Kidney epithelial cell (primary cell): ENCODE data around the gene QSOX2. TPM values are rescaled to one million over a fixed set of nuclear protein-coding genes. Genes with fewer than 3 reads are reported as not detected.
A peak's percentile ranks its signal among the peaks of the same experiment; 100 is the strongest.

Experiments
- DNase-seq: peaks from one replicate; pipeline ENCODE4 v3.0.0-alpha.2; 2010; ENCODE audit warnings: low read depth
- H3K27me3 ChIP-seq: 2 replicates; pipeline ENCODE4 v1.6.0; 2011; ENCODE audit warnings: low read length; ENCODE audit not compliant: control insufficient read depth, insufficient read depth
- H3K36me3 ChIP-seq: 2 replicates; pipeline ENCODE4 v1.5.1; 2011; ENCODE audit warnings: low read length; ENCODE audit not compliant: control insufficient read depth, insufficient read depth
- H3K4me3 ChIP-seq: 2 replicates; pipeline ENCODE4 v1.5.1; 2011; ENCODE audit warnings: low read depth, mild to moderate bottlenecking, control low read depth, low read length
- total RNA-seq: library from RNA; depleted of rRNA; stranded (reverse); fragments of >200 nt; gene quantifications from 2 replicates; pipeline ENCODE4 v1.2.3, GENCODE V29; 2015
- TF ChIP-seq, protein P1 (sequence below): IDR thresholded peaks from 2 replicates; pipeline ENCODE4 v1.5.1; 2011; ENCODE audit warnings: mild to moderate bottlenecking, moderate library complexity, low read length, control low read depth, inconsistent platforms; ENCODE audit not compliant: insufficient read depth, poor library complexity, severe bottlenecking

The QSOX2 gene, protein sequence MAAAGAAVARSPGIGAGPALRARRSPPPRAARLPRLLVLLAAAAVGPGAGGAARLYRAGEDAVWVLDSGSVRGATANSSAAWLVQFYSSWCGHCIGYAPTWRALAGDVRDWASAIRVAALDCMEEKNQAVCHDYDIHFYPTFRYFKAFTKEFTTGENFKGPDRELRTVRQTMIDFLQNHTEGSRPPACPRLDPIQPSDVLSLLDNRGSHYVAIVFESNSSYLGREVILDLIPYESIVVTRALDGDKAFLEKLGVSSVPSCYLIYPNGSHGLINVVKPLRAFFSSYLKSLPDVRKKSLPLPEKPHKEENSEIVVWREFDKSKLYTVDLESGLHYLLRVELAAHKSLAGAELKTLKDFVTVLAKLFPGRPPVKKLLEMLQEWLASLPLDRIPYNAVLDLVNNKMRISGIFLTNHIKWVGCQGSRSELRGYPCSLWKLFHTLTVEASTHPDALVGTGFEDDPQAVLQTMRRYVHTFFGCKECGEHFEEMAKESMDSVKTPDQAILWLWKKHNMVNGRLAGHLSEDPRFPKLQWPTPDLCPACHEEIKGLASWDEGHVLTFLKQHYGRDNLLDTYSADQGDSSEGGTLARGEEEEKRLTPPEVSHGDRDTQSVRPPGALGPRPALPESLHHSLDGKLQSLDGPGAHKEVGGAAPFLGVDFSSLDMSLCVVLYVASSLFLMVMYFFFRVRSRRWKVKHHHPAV
- total RNA-seq, result 17.3 and 19.2 TPM in 2 replicates

DNA sequence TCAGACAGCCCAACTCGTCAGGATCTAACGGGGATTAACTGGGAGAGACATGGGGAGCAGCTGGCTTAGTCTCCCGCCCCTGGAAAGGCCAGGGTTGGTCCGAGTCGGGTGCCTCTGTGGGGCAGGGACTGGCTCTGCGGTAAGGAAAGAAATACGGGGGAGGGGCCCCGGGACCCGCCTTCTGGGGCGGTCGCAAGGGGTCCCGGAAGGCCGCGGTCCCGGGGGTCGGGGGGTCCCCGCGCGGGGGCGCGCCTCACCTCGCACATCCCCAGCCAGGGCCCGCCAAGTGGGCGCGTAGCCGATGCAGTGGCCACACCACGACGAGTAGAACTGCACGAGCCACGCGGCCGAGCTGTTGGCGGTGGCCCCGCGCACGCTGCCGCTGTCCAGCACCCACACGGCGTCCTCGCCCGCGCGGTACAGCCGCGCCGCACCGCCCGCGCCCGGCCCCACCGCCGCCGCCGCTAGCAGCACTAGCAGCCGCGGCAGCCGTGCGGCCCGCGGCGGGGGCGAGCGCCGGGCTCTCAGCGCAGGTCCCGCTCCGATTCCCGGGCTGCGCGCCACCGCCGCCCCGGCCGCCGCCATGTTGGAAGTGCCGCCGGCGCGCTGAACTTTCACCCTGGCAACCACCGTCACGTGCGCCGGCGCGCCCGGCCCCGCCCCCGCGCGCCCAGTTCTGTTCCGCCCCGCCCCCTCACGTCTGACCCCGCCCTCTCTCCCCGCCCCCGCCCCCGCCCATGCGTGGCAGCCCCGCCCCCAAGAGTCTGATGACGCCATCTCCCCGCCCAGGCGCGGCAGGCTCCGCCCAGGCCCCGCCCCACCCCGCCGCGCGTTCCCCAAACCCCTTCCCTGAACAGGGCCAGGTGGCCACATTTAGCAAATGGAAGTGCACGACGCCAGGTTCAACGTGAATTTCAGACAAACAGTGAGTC is at the start of gene QSOX2:
Gene QSOX2, minus strand, starts transcription at position 594 of the 932 bp plus-strand sequence. Its CDS starts 9 bp downstream, at position 585.
- no peak for DNase-seq
- H3K27me3 ChIP-seq, result peaks cover 29% of the 10 kb centered on the region
- peak within 1 kb of the TSS; percentile 69 for H3K4me3 ChIP-seq
- TF ChIP-seq, protein P1, sequence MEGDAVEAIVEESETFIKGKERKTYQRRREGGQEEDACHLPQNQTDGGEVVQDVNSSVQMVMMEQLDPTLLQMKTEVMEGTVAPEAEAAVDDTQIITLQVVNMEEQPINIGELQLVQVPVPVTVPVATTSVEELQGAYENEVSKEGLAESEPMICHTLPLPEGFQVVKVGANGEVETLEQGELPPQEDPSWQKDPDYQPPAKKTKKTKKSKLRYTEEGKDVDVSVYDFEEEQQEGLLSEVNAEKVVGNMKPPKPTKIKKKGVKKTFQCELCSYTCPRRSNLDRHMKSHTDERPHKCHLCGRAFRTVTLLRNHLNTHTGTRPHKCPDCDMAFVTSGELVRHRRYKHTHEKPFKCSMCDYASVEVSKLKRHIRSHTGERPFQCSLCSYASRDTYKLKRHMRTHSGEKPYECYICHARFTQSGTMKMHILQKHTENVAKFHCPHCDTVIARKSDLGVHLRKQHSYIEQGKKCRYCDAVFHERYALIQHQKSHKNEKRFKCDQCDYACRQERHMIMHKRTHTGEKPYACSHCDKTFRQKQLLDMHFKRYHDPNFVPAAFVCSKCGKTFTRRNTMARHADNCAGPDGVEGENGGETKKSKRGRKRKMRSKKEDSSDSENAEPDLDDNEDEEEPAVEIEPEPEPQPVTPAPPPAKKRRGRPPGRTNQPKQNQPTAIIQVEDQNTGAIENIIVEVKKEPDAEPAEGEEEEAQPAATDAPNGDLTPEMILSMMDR, result no peak
- no peaks in the 10 kb centered on the region for H3K36me3 ChIP-seq

DNA sequence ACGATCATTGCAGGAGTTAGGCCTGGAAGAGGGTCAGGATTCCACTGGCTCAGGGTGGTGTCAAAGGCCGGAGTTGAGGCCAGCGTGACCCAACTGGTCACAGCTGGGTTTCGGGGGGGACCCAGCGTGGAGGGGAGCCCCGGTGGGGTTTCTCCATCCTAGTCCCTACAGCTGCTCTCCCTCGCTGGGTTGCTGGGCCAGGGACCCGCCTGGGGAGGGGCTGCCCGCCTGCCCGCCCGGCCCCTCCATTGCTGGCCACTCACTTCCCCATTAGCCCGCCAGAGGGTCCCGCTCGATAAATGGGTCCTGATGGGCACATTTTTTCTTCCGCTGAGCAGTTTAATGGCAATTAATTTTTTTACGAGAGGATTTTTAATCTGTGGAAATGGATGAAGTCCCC is 49.4 kb upstream of the QSOX2 start:
- DNase-seq, result no peak
- Histone ChIP-seq H3K36me3 (no peaks in the 10 kb centered on the region), H3K4me3 (no peak overlapping the region), H3K27me3 (peaks cover 41% of the 10 kb centered on the region)
- TF ChIP-seq, protein P1, result no peak

DNA sequence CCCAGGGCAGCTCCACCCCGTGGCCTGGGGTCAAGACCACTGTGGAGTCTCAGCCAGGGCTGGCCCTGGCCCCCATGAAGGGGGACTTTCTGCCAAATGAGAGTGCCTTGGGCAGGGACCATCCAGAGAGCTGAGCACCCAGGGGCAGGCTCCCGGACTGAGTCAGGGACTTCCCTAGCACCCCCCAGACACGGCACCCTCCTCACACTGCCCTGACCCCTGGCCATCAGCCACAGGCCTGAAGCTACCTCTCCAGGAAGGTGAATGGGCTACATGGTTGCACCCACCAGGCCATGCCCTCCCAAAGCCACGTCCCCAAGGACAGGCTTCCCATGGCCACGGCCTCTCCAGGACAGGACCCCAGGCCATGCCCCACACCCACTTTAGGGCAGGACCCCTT is 48.8 kb upstream of the QSOX2 start:
- Histone ChIP-seq H3K4me3 (no peak overlapping the region), H3K36me3 (no peaks in the 10 kb centered on the region), H3K27me3 (peaks cover 37% of the 10 kb centered on the region)
- TF ChIP-seq, protein P1, result no peak
- DNase-seq, result no peak

DNA sequence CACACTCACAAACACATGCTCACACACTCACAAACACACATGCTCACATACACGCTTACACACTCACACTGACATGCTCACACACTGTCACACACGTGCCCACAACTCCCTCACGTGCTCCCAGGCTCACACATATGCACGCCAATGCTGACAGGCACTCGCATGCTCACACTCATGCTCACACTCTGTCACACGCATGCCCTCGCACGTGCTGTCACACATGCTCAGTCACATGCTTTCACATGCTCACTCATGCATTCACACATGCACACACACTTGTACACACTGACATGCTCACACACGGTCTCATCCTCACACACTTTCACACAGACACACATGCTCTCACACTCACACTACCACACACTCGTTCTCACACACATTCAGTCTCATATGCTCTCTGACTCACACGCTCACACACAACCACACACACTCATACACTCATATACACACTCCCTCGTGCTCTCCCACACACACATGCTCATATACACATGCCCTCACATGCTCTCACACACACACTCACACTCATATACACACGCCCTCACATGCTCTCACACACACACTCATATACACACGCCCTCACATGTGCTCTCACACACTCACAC is 48.0 kb upstream of the QSOX2 start:
- H3K36me3 ChIP-seq, result no peaks in the 10 kb centered on the region
- H3K27me3 ChIP-seq, result peaks cover 37% of the 10 kb centered on the region
- no peak for DNase-seq
- TF ChIP-seq, protein P1, result no peak
- no peak overlapping the region for H3K4me3 ChIP-seq

DNA sequence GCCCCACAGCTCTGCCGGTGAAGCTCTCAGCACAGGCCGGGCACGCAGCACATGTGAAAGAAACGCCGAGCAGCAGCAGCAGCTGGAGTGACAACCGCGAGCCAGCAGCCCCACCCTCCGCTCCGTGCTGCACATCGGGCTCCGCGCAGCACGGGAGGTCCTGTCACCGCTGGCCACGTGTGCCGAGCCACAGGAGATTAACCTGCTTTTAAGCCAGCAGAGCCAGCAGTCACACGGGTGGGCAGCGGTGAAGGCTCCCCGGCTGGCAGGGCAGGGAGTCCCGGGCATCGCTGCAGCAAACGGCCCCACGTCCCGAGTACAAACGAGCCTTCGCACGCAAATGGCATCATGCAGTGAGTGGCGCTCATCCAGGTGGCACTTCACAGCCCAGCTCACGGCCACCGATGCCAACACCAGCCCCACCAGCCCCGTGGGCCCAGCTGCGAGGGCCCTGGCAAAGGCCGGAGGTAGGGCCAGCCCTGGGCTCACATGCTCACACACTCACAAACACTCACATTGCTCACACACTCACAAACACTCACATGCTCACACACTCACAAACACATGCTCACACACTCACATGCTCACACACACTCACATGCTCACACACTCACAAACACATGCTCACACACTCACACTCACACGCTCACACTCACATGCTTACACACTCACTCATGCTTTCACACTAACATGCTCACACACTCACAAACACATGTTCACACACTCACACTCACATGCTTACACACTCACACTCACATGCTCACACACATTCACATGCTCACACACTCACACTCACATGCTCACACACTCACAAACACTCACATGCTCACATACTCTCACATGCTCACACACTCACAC is 47.2 kb upstream of the QSOX2 start:
- TF ChIP-seq, protein P1, result no peak
- DNase-seq, result no peak
- Histone ChIP-seq H3K27me3 (peaks cover 35% of the 10 kb centered on the region), H3K36me3 (no peaks in the 10 kb centered on the region), H3K4me3 (no peak overlapping the region)
